HFFc6 (cell line): ENCODE measurements around the gene TFIP11. TPM values are rescaled to one million over a fixed set of nuclear protein-coding genes. Genes with fewer than 3 reads are reported as not detected.
A peak's percentile ranks its signal among the peaks of the same experiment; 100 is the strongest.

Source experiments
- DNase-seq: peaks from one replicate; pipeline ENCODE4 v3.0.0-alpha.2; 2018
- H3K27ac Mint-ChIP-seq: 2 replicates; pipeline ENCODE4 v1.8.0; 2020; ENCODE audit warnings: mild to moderate bottlenecking, mixed read lengths
- H3K27me3 Mint-ChIP-seq: 2 replicates; pipeline ENCODE4 v1.8.0; 2021; ENCODE audit warnings: mild to moderate bottlenecking, moderate library complexity, mixed read lengths; ENCODE audit not compliant: insufficient read depth
- H3K36me3 Mint-ChIP-seq: 2 replicates; pipeline ENCODE4 v1.8.0; 2021; ENCODE audit warnings: low read depth, mixed read lengths
- H3K4me1 Mint-ChIP-seq: 2 replicates; pipeline ENCODE4 v1.8.0; 2020; ENCODE audit warnings: low read depth, mixed read lengths
- H3K4me3 Mint-ChIP-seq: 2 replicates; pipeline ENCODE4 v1.8.0; 2020; ENCODE audit warnings: mild to moderate bottlenecking, moderate library complexity, mixed read lengths
- H3K9me3 Mint-ChIP-seq: 2 replicates; pipeline ENCODE4 v1.8.0; 2020; ENCODE audit warnings: mild to moderate bottlenecking, mixed read lengths
- total RNA-seq, 6 experiments: library from RNA; stranded (reverse); fragmentation: NEBNext Ultra II Directional; extraction: Animal tissue kit (Norgen Biotek cat#: 25700); gene quantifications; 2 replicates in 1 of 6; 3 replicates in 5 of 6; pipeline ENCODE4 v1.2.3, GENCODE V29; 2021
- TF ChIP-seq, protein P1 (sequence below): fragments of 200-600 bp; sonication (generic); IDR thresholded peaks from 2 replicates; pipeline ENCODE4 v1.5.0; 2021; ENCODE audit warnings: antibody characterized with exemption, mild to moderate bottlenecking

Gene TFIP11
- total RNA-seq, 6 experiments from 2014 or later = 31.4 to 35.8 (median 33.9) TPM

DNA sequence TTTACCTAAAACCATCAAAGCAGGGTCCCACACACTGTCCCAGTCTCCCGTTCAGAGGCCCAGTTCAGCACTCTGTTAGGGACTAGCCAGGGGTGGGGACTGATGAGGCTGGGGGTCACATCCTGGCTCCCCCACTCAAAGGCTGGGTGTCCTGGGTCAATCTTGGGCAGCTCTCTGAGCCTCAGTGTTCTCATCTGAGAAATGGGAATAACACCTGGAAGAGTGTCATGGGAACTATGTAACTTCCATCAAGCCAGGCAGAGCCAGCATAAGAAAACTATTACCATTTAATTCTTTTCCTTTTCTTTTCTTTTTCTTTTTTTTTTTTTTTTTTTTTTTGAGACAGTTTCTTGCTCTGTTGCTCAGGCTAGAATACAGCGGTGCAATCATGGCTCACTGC is 39.3 kb upstream of the TFIP11 start:
- H3K27me3 Mint-ChIP-seq = peaks cover 1% of the 10 kb centered on the region; the same call in 1 of the 2 replicates
- DNase-seq = no peak
- TF ChIP-seq, protein P1, sequence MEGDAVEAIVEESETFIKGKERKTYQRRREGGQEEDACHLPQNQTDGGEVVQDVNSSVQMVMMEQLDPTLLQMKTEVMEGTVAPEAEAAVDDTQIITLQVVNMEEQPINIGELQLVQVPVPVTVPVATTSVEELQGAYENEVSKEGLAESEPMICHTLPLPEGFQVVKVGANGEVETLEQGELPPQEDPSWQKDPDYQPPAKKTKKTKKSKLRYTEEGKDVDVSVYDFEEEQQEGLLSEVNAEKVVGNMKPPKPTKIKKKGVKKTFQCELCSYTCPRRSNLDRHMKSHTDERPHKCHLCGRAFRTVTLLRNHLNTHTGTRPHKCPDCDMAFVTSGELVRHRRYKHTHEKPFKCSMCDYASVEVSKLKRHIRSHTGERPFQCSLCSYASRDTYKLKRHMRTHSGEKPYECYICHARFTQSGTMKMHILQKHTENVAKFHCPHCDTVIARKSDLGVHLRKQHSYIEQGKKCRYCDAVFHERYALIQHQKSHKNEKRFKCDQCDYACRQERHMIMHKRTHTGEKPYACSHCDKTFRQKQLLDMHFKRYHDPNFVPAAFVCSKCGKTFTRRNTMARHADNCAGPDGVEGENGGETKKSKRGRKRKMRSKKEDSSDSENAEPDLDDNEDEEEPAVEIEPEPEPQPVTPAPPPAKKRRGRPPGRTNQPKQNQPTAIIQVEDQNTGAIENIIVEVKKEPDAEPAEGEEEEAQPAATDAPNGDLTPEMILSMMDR = no peak
- H3K27ac Mint-ChIP-seq = peak overlapping the region; percentile 94
- H3K4me3 Mint-ChIP-seq = peak overlapping the region; percentile 29; the same call in 1 of the 2 replicates
- H3K9me3 Mint-ChIP-seq = no peaks in the 10 kb centered on the region
- H3K36me3 Mint-ChIP-seq = peaks cover 2% of the 10 kb centered on the region
- H3K4me1 Mint-ChIP-seq = peaks cover 66% of the 10 kb centered on the region

DNA sequence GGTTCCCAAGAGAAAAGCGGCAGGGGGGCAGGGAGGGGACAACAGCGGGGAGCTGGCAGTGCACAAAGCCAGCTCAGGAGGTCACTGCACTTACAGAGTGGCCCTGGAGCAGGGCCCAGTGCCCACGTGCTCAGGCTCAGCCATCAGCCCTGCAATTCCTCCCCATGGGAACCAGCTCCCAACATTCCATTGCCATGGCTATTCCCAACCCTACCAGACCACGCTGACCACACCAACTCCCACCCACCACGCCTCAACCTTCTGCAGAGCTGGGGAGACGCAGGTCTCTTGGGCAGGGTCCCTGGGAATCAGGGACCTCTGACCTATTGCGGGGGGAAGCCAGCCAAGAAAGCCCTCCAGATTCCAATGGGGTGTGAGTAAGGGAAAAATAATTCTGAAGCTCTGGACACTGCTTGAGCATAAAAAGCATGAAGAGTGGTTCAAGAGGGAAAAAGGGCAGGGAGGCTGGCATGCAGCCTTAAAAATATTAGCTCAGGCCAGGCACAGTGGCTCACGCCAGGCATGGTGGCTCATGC is 38.3 kb upstream of the TFIP11 start:
- DNase-seq = peak; percentile 89
- TF ChIP-seq, protein P1 = no peak
- H3K36me3 Mint-ChIP-seq = peaks cover 8% of the 10 kb centered on the region
- peak overlapping the region; percentile 29 for H3K4me3 Mint-ChIP-seq
- H3K27me3 Mint-ChIP-seq = peaks cover 1% of the 10 kb centered on the region; the same call in 1 of the 2 replicates
- peak overlapping the region; percentile 94 for H3K27ac Mint-ChIP-seq
- H3K4me1 Mint-ChIP-seq = peaks cover 71% of the 10 kb centered on the region
- H3K9me3 Mint-ChIP-seq = no peaks in the 10 kb centered on the region

DNA sequence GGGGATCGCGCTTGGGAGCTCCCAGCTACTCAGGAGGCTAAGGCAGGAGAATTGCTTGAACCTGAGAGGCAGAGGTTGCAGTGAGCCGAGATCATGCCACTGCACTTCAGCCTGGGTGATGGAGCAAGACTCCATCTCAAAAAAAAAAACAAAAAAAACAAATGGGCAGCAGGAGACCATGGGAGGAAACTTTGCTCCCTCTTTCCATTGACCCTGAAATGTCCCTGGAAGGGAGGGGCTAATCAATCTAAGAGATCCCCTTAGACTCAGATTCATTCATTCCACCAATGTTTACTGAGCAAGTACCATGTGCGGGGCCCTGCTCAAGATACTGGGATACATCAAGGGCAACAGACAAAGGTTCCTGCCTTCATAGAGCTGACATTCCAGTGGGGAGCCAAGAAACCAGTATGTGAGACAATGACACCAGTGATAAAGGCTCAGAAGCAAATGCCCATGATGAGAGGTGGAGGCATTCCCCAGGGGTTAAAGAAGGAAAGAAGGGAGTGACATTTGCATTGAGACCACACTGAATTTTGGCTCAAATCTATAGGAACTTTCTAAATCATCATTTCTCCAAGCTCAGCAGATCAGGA is 37.7 kb upstream of the TFIP11 start:
- Mint-ChIP-seq H3K27me3 (peaks cover 1% of the 10 kb centered on the region; the same call in 1 of the 2 replicates), H3K4me3 (peak overlapping the region; percentile 29), H3K27ac (peak overlapping the region; percentile 94), H3K9me3 (no peaks in the 10 kb centered on the region), H3K4me1 (peaks cover 71% of the 10 kb centered on the region), H3K36me3 (peaks cover 8% of the 10 kb centered on the region)
- TF ChIP-seq, protein P1 = no peak
- peak; percentile 9 for DNase-seq

DNA sequence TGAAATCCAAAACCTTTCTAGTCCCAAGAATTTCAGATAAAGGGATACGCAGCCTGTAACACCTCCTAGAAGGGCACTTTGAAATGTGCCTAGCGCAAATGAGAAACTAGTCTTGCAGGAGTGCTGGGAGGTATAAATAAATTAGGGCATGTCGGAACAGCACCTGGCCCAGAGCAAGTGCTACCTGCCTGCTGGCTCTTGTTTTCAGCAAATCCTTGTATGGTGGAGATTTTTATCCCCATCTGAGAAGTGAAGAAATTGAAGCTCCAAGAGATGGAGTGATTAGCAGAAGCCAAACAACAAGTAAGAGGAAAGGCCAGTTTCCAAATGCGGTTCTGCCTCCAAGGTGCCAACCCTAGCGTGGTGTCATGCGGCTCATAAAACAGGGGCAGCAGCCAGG is 36.7 kb upstream of the TFIP11 start:
- Mint-ChIP-seq H3K36me3 (peaks cover 8% of the 10 kb centered on the region), H3K27me3 (peaks cover 1% of the 10 kb centered on the region; the same call in 1 of the 2 replicates), H3K4me3 (no peak overlapping the region), H3K4me1 (peaks cover 69% of the 10 kb centered on the region), H3K27ac (peak overlapping the region; percentile 94), H3K9me3 (no peaks in the 10 kb centered on the region)
- DNase-seq = no peak
- TF ChIP-seq, protein P1 = no peak

DNA sequence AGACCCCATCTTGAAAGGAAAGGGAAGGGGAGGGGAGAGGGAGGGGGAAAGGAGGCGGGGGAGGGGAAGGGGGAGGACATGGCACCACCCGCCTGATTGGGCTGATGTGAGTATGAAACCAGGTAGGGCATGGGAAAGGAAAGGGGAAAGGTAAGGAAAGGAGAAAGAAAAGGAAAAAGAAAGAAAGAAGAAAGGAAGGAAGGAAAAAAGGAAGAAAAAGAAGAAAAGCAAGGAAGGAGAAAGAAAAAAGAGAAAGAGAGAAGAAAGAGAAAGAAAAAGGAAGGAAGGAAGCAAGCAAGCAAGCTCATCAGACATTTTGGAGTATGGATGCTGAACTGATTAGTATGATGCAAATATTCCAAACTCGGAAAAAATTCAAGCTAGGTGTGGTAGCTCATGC is 36.0 kb upstream of the TFIP11 start:
- Mint-ChIP-seq H3K27ac (0 out of 2 replicates have a peak overlapping the region, but pooled peaks have one; percentile 31), H3K27me3 (peaks cover 1% of the 10 kb centered on the region; the same call in 1 of the 2 replicates), H3K4me3 (no peak overlapping the region), H3K4me1 (peaks cover 62% of the 10 kb centered on the region), H3K36me3 (peaks cover 8% of the 10 kb centered on the region), H3K9me3 (no peaks in the 10 kb centered on the region)
- no peak for DNase-seq
- TF ChIP-seq, protein P1 = no peak
